HL-60 (cell line): ENCODE results near the gene KMT5B.

Source experiments
- CTCF ChIP-seq: IDR thresholded peaks from one replicate; pipeline ENCODE4 v1.5.1; 2011; ENCODE audit warnings: low read length, control low read depth, inconsistent platforms; ENCODE audit not compliant: insufficient read depth
- POLR2AphosphoS5 ChIP-seq: IDR thresholded peaks from 2 replicates; pipeline ENCODE4 v1.6.1; 2012; ENCODE audit warnings: low read depth
- TF ChIP-seq, protein P1 (sequence below): IDR thresholded peaks from 2 replicates; pipeline ENCODE4 v1.6.1; 2012; ENCODE audit warnings: low read depth; ENCODE audit not compliant: insufficient replicate concordance

- TF ChIP-seq CTCF (no peak), POLR2AphosphoS5 (no peak)
- TF ChIP-seq, protein P1, sequence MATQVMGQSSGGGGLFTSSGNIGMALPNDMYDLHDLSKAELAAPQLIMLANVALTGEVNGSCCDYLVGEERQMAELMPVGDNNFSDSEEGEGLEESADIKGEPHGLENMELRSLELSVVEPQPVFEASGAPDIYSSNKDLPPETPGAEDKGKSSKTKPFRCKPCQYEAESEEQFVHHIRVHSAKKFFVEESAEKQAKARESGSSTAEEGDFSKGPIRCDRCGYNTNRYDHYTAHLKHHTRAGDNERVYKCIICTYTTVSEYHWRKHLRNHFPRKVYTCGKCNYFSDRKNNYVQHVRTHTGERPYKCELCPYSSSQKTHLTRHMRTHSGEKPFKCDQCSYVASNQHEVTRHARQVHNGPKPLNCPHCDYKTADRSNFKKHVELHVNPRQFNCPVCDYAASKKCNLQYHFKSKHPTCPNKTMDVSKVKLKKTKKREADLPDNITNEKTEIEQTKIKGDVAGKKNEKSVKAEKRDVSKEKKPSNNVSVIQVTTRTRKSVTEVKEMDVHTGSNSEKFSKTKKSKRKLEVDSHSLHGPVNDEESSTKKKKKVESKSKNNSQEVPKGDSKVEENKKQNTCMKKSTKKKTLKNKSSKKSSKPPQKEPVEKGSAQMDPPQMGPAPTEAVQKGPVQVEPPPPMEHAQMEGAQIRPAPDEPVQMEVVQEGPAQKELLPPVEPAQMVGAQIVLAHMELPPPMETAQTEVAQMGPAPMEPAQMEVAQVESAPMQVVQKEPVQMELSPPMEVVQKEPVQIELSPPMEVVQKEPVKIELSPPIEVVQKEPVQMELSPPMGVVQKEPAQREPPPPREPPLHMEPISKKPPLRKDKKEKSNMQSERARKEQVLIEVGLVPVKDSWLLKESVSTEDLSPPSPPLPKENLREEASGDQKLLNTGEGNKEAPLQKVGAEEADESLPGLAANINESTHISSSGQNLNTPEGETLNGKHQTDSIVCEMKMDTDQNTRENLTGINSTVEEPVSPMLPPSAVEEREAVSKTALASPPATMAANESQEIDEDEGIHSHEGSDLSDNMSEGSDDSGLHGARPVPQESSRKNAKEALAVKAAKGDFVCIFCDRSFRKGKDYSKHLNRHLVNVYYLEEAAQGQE = no peak
Measured at GRCh38 chr11:68117853-68118470, 95.1 kb downstream of the KMT5B start.
